Naive B cell (primary cell): ENCODE data around the gene STT3A. TPM values are rescaled to one million over a fixed set of nuclear protein-coding genes. Genes with fewer than 3 reads are reported as not detected.
"Not testable (repeated sequence)": the region's sequence is repeated elsewhere in the genome, so short reads cannot be mapped to it uniquely, and the experiment has no call there.

Experiments
- ATAC-seq, 2 donors: fragments of 150-1000 bp; cut with Tn5 transposase; 2 replicates each; pipeline ENCODE4 v1.10.0; 2021; ENCODE audit warnings: low read depth in 2 of 2, mild to moderate bottlenecking in 2 of 2, moderate library complexity in 2 of 2
- DNase-seq: peaks from one replicate; pipeline ENCODE4 v3.0.0; 2022
- H3K27ac Mint-ChIP-seq, 6 donors: one replicate each; pipeline ENCODE4 v1.8.0; 2020 to 2022; ENCODE audit warnings: mild to moderate bottlenecking in 6 of 6, mixed read lengths in 6 of 6, moderate library complexity in 5 of 6, inconsistent platforms in 2 of 6
- H3K27me3 Mint-ChIP-seq, 3 donors: one replicate each; pipeline ENCODE4 v1.8.0; 2021 to 2022; ENCODE audit warnings: mixed read lengths in 3 of 3, mild to moderate bottlenecking in 1 of 3
- H3K36me3 Mint-ChIP-seq, 2 donors: one replicate each; pipeline ENCODE4 v1.8.0; 2020 to 2022; ENCODE audit warnings: mixed read lengths in 2 of 2, inconsistent platforms in 1 of 2, mild to moderate bottlenecking in 1 of 2
- H3K4me1 Mint-ChIP-seq, 3 donors: one replicate each; pipeline ENCODE4 v1.8.0; 2020 to 2022; ENCODE audit warnings: mixed read lengths in 3 of 3, inconsistent platforms in 1 of 3, mild to moderate bottlenecking in 1 of 3, moderate library complexity in 1 of 3
- H3K4me3 Mint-ChIP-seq, 8 donors: one replicate each; pipeline ENCODE4 v1.8.0; 2020 to 2022; ENCODE audit warnings: mild to moderate bottlenecking in 8 of 8, mixed read lengths in 8 of 8, moderate library complexity in 8 of 8, inconsistent platforms in 2 of 8
- H3K9me3 Mint-ChIP-seq, 7 donors: one replicate each; pipeline ENCODE4 v1.8.0; 2020 to 2022; ENCODE audit warnings: mixed read lengths in 7 of 7, mild to moderate bottlenecking in 5 of 7, inconsistent platforms in 2 of 7, moderate library complexity in 1 of 7
- polyA plus RNA-seq, 6 donors: library from polyadenylated mRNA; unstranded; fragments of 300-500 nt; fragmentation: Illumina TruSeq; gene quantifications; one replicate each; pipeline ENCODE4 v1.2.3, GENCODE V29; 2021; ENCODE audit warnings: low read depth in 6 of 6

The STT3A gene
- polyA plus RNA-seq, 6 donors from 2014 or later, result 14.3 to 56.7 (median 33.4) TPM

DNA sequence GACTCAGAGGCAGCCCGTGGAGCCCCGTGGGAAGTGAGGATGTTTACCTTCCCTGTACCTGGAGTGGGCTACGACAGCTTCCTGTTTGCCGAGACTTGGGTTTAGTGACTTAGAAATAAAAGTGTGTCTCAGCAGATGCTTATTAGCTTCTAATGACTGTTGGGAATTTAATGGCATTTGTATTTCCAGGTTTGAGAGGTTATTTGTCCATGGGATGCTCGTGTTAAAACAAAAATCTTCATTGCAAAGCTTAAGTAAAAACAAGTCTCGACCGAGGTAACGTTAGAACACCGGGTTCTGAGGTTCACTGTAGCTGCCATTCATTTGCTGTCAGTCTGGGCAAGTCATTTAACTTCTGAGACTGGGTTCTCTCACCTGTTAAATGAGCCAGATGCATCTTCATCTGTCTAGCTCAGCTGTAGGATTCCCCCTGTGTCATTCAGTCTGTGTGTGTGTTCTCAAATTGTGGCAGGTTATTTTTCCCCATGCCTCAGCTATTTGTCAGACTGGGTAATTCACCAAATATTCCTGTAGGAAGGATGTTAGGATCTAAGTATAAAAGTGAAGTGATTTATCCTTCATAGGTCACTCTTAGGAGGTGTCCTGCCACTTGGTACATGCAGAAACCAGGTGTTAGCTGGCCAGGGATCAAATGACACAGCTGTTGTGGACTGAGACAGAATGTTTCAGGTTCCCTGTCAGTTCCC is 22.6 kb upstream of the STT3A start:
- Mint-ChIP-seq H3K4me1 (peaks cover 15 to 25% (median 17%) of the 10 kb centered on the region in 3 donors), H3K27ac (peak overlapping the region; percentile 74 to 97 (median 84)), H3K27me3 (no peaks in the 10 kb centered on the region), H3K36me3 (peaks cover 0 to 3% of the 10 kb centered on the region in 2 donors), H3K4me3 (peak overlapping the region; percentile 85 to 96 (median 92)), H3K9me3 (no peaks in the 10 kb centered on the region)
- DNase-seq (peak; percentile 8), ATAC-seq (no peak)

GRCh38 chr11:125570952-125571351 is 21.7 kb upstream of the STT3A start:
- H3K4me3 Mint-ChIP-seq, result peak overlapping the region in 4 of 8 donors; percentile 63 to 96 (median 80)
- H3K9me3 Mint-ChIP-seq, result no peaks in the 10 kb centered on the region
- peak overlapping the region in 3 of 6 donors; percentile 55 to 89 (median 80) for H3K27ac Mint-ChIP-seq
- H3K4me1 Mint-ChIP-seq, result peaks cover 15 to 25% (median 19%) of the 10 kb centered on the region in 3 donors
- peaks cover 1 to 8% of the 10 kb centered on the region in 2 donors for H3K36me3 Mint-ChIP-seq
- no peaks in the 10 kb centered on the region for H3K27me3 Mint-ChIP-seq
- no peak for ATAC-seq
- no peak for DNase-seq

DNA sequence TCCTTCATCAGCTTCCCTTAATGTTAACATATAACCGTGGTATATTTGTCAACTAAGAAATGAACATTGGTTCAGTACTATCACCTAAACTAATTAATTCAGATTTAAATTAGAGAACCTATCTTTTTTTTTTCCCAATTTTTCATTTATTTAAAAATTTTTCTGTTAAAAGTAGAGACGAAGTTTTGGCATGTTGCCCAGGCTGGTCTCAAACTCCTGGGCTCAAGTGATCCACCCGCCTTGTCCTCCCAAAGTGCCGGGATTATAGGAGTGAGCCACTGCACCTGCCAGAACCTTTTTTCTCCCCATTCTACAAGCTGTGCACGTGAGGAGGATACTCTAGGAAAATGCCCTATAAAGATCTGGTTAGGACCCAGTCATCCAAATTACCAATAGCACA is 19.7 kb upstream of the STT3A start:
- ATAC-seq (no peak), DNase-seq (no peak)
- no peak overlapping the region for H3K4me3 Mint-ChIP-seq
- H3K4me1 Mint-ChIP-seq, result peaks cover 15 to 25% (median 19%) of the 10 kb centered on the region in 3 donors
- H3K27ac Mint-ChIP-seq, result peak overlapping the region in 1 of 6 donors; percentile 51
- no peaks in the 10 kb centered on the region for H3K27me3 Mint-ChIP-seq
- H3K36me3 Mint-ChIP-seq, result peaks cover 8 to 14% of the 10 kb centered on the region in 2 donors
- H3K9me3 Mint-ChIP-seq, result no peaks in the 10 kb centered on the region

DNA sequence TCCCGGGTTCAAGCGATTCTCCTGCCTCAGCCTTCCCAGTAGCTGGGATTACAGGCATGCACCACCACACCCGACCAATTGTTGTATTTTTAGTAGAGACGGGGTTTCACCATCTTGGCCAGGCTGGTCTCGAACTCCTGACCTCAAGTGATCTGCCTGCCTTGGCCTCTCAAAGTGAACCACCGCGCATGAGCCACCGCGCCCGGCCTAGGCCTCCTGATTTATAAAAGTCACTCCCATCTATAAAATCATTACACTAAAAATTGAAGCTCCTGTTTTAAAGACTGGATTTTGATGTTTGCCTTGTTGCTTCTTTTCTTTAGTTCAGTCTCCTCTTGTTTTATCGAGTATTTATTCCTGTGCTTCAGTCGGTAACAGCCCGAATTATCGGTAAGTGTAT is 15.5 kb upstream of the STT3A start:
- Mint-ChIP-seq H3K27ac (peak overlapping the region in 2 of 6 donors; percentile 44 to 70), H3K36me3 (peaks cover 8 to 29% of the 10 kb centered on the region in 2 donors)
- not testable (repeated sequence) for DNase-seq, H3K4me3 Mint-ChIP-seq, H3K9me3 Mint-ChIP-seq, ATAC-seq, H3K27me3 Mint-ChIP-seq, H3K4me1 Mint-ChIP-seq

- Mint-ChIP-seq H3K27me3 (no peaks in the 10 kb centered on the region), H3K4me1 (peaks cover 0 to 4% (median 0%) of the 10 kb centered on the region in 3 donors), H3K9me3 (no peaks in the 10 kb centered on the region), H3K27ac (no peak overlapping the region), H3K4me3 (no peak overlapping the region), H3K36me3 (peaks cover 16 to 40% of the 10 kb centered on the region in 2 donors)
- DNase-seq (no peak), ATAC-seq (no peak)
Measured at GRCh38 chr11:125578783-125579182, 13.9 kb upstream of the STT3A start.

DNA sequence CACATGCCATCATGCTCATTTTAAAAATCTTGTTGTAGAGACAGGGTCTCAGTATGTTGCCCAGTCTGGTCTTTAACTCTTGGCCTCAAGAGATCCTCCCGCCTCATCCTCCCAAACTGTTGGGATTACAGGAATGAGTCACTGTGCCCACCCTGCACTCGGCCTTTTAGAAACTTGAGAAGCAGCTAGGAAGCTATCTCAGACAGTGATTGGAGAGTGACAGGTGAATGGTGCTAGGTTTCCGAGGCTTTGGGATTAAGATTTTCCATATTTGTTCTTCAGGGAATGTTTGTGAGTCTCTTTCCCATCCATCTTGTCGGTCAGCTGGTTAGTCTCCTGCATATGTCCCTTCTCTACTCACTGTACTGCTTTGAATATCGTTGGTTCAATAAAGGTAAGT is 12.8 kb upstream of the STT3A start:
- H3K4me1 Mint-ChIP-seq, result peaks cover 0 to 4% (median 0%) of the 10 kb centered on the region in 3 donors
- no peak overlapping the region for H3K27ac Mint-ChIP-seq
- H3K4me3 Mint-ChIP-seq, result no peak overlapping the region
- no peak for ATAC-seq
- H3K36me3 Mint-ChIP-seq, result peaks cover 20 to 49% of the 10 kb centered on the region in 2 donors
- DNase-seq, result no peak
- H3K9me3 Mint-ChIP-seq, result no peaks in the 10 kb centered on the region
- H3K27me3 Mint-ChIP-seq, result no peaks in the 10 kb centered on the region

- H3K27ac Mint-ChIP-seq, result peak overlapping the region in 1 of 6 donors; percentile 74
- peaks cover 13 to 31% of the 10 kb centered on the region in 2 donors for H3K36me3 Mint-ChIP-seq
- no peaks in the 10 kb centered on the region for H3K27me3 Mint-ChIP-seq
- no peak overlapping the region for H3K4me3 Mint-ChIP-seq
- ATAC-seq, result no peak
- no peaks in the 10 kb centered on the region for H3K9me3 Mint-ChIP-seq
- H3K4me1 Mint-ChIP-seq, result peaks cover 0 to 4% (median 0%) of the 10 kb centered on the region in 3 donors
- no peak for DNase-seq
Measured at GRCh38 chr11:125583496-125583895, 9.2 kb upstream of the STT3A start.

GRCh38 chr11:125585487-125585886 is 7.2 kb upstream of the STT3A start:
- Mint-ChIP-seq H3K4me1 (peaks cover 0 to 4% (median 0%) of the 10 kb centered on the region in 3 donors), H3K4me3 (no peak overlapping the region), H3K27me3 (no peaks in the 10 kb centered on the region), H3K27ac (peak overlapping the region in 1 of 6 donors; percentile 23), H3K9me3 (no peaks in the 10 kb centered on the region), H3K36me3 (peaks cover 13 to 24% of the 10 kb centered on the region in 2 donors)
- ATAC-seq, result no peak
- no peak for DNase-seq

DNA sequence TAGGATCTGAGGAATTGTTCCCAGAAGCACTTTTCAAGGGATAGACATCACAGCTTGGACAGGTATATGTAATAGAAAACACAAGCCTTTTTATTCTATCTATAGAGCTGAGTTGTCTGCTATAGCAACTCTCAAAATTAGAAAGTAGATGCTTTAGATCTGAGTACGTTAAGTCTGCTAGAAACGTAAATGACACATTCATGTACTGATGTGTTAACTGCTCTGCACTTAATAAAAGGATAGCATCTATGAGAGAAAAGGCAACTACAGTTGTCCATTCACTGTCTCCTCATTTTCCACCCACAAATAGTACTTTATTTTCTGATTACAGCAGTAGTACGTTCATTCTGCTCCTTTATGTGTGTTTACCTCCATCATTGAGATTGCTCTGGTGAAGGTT is 6.0 kb upstream of the STT3A start:
- Mint-ChIP-seq H3K36me3 (peaks cover 13 to 20% of the 10 kb centered on the region in 2 donors), H3K27ac (no peak overlapping the region), H3K4me3 (no peak overlapping the region), H3K27me3 (no peaks in the 10 kb centered on the region), H3K9me3 (no peaks in the 10 kb centered on the region), H3K4me1 (peaks cover 5 to 7% (median 6%) of the 10 kb centered on the region in 3 donors)
- DNase-seq (no peak), ATAC-seq (no peak)

- H3K36me3 Mint-ChIP-seq, result peaks cover 13 to 19% of the 10 kb centered on the region in 2 donors
- no peak for ATAC-seq
- no peak overlapping the region for H3K4me3 Mint-ChIP-seq
- H3K4me1 Mint-ChIP-seq, result peaks cover 11 to 13% (median 13%) of the 10 kb centered on the region in 3 donors
- no peaks in the 10 kb centered on the region for H3K9me3 Mint-ChIP-seq
- no peak for DNase-seq
- no peaks in the 10 kb centered on the region for H3K27me3 Mint-ChIP-seq
- H3K27ac Mint-ChIP-seq, result no peak overlapping the region
Measured at GRCh38 chr11:125587480-125587879, 5.2 kb upstream of the STT3A start.

DNA sequence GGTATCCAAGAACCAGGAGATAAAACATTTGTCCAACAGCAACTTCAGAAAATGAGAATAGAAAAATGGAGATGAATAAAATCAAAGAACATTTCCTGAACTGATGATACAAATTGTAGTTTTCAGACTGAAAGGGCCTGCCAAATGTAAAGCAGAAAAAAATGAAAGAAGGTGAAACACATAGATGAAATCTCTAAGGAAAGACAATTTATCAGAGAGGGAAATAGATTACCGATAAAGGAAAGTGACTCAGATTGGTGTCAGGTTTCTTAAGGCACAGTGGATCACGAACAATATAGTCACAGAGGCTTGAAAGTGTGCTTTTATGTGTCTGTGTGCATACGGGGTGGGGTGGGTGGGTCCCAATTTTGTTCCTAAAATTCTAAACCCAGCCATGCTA is 4.1 kb upstream of the STT3A start:
- peak overlapping the region in 2 of 6 donors; percentile 51 to 66 for H3K27ac Mint-ChIP-seq

DNA sequence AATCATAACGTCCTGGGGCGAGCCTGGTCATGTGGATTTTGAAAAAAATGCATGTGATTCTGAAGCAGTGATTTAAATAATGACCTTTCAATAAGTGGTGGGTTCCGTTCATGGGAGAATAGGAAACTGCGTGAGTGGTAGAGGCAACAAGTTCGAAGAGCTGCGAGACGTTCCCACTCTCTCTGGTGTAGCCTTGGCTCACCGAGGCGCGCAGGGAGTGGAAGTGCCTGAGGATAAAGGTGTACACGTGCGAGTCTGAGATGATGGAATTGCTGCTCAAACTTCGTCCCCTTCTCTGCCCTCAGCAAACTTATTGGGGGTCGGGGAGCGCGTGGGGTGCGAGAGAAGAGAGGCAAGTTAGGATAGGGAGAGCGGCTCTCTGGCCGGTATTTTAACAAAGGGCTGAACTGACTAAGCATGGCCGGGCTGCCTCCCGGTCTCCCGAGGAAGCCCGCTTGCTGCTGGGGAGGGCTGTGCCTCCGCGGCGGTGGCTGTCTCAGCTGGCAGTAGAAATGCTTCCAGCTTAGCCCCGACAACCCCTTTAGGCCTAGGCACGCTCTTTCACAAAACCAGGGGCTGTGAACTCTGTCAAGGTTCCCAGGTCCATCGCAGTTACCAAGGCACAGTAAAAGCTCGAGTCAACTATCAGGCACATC is 875 bp upstream of the STT3A start:
- H3K27ac Mint-ChIP-seq, result peak overlapping the region; percentile 98 to 100 (median 100)
- DNase-seq, result peak; percentile 39
- peak overlapping the region; percentile 90 to 98 (median 94) for H3K4me3 Mint-ChIP-seq
- H3K36me3 Mint-ChIP-seq, result peaks cover 0 to 4% of the 10 kb centered on the region in 2 donors
- ATAC-seq, result peak; percentile 16 to 22
- H3K9me3 Mint-ChIP-seq, result no peaks in the 10 kb centered on the region
- peaks cover 39 to 55% (median 44%) of the 10 kb centered on the region in 3 donors for H3K4me1 Mint-ChIP-seq
- no peaks in the 10 kb centered on the region for H3K27me3 Mint-ChIP-seq

More for the DNA sequence above, 4.1 kb upstream of the STT3A start:
- Mint-ChIP-seq H3K9me3 (no peaks in the 10 kb centered on the region), H3K36me3 (peaks cover 7 to 12% of the 10 kb centered on the region in 2 donors), H3K27me3 (no peaks in the 10 kb centered on the region), H3K4me3 (peak overlapping the region in 1 of 8 donors; percentile 53), H3K4me1 (peaks cover 19 to 23% (median 23%) of the 10 kb centered on the region in 3 donors)
- DNase-seq, result no peak
- no peak for ATAC-seq

DNA sequence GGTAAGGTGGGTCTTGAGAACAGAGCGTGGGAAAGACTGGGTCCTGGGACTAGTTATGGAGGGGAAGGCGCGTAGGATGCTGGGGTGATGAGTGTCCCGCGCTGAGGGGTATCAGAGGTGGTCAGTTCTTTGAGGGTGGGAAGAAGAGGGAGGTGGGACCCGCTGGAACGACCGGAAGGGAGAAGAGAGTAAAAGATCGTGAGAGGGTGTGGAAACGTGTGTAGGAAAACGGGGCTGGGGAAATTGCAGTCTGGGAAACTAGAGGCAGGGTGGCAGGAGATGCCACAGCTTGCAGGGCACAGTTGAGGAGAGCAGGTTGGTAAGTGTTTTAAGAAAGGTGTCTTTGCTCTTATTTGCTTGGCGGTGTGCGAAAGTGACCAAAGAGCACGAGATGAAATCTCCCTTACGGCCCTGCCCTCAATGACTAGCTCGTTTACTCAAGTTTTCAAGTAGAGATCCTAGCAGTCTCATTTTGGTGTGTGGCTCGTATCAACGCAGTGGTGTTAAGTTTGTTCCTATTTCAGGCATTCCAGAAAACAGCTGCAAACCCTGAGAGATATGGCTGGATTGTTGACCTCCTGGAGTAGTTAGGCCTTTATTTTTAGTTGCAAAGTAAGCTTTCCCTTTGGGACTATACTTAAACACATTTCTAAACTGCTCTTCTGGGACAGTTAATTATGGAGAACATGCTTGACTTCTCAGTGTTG is 615 bp downstream of the STT3A start:
- ATAC-seq (no peak), DNase-seq (no peak)
- no peaks in the 10 kb centered on the region for H3K9me3 Mint-ChIP-seq
- no peaks in the 10 kb centered on the region for H3K27me3 Mint-ChIP-seq
- H3K4me1 Mint-ChIP-seq, result peaks cover 38 to 57% (median 44%) of the 10 kb centered on the region in 3 donors
- H3K27ac Mint-ChIP-seq, result peak overlapping the region; percentile 98 to 100 (median 100)
- peaks cover 0 to 5% of the 10 kb centered on the region in 2 donors for H3K36me3 Mint-ChIP-seq
- peak overlapping the region; percentile 90 to 98 (median 94) for H3K4me3 Mint-ChIP-seq
